GM21825 (cell line): ENCODE data around the gene SPINK8.
"Not testable (repeated sequence)": the region's sequence is repeated elsewhere in the genome, so short reads cannot be mapped to it uniquely, and the experiment has no call there.

Experiments used
- ATAC-seq: cut with Tn5 transposase; IDR thresholded peaks from one replicate; pipeline ENCODE4 v1.9.1; 2021; ENCODE audit warnings: mild to moderate bottlenecking, moderate library complexity; ENCODE audit not compliant: unreplicated experiment

The SPINK8 gene

DNA sequence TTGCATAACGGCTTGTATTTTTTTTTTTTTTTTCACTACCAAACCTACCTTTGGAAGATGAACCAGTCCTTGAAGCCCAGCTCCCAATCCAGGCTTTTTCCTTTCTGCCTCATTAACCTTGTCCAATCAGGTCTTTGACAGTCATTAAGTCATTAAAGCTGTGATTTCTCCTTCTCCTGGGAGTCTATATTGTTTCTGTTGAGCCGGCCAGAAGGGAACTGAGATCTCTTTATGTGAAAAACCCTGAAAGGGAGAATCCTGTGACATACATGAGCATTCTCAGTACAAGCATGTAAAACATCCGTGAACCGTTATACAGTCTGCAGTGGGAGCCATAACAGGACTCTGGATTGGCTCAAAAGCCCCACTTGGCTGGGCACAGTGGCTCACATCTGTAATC is 52.6 kb downstream of the SPINK8 start:
- no peak for ATAC-seq

GRCh38 chr3:48278884-48279559 is 54.4 kb downstream of the SPINK8 start:
- ATAC-seq: no peak

- ATAC-seq: no peak
These were observed 56.4 kb downstream of the SPINK8 start for GRCh38 chr3:48276911-48277641.

GRCh38 chr3:48275287-48276027 is 58.0 kb downstream of the SPINK8 start:
- no peak for ATAC-seq

GRCh38 chr3:48274452-48274851 is 59.0 kb downstream of the SPINK8 start:
- no peak for ATAC-seq

DNA sequence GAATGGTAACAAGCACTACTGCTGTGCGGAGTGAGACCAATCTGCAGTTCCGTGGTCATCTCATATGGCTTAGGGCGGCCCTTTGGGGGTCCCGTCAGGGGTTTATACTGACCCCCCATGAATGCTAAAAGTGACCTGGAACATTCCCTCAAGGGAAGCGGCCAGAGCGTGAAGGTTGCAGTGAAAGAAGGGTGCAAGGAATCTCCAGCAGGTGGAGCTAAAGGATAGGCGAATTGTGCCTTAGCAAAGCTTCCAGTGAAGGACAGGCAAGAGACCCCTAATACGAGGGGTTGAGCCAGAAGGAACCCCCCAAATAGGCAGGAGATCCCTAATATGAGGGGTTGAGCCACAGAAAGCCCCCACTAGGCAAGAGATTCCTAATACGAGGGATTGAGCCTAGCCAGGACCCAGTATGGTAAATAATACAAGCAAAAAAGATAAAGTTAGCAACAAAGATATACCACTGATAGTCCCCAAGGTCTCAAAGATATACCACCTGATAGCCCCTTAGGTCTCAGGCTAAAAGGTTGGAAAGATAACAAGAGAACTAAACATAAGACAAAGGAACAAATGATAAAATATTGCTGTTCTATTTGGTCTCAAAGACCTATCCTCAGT is 59.8 kb downstream of the SPINK8 start:
- no peak for ATAC-seq

DNA sequence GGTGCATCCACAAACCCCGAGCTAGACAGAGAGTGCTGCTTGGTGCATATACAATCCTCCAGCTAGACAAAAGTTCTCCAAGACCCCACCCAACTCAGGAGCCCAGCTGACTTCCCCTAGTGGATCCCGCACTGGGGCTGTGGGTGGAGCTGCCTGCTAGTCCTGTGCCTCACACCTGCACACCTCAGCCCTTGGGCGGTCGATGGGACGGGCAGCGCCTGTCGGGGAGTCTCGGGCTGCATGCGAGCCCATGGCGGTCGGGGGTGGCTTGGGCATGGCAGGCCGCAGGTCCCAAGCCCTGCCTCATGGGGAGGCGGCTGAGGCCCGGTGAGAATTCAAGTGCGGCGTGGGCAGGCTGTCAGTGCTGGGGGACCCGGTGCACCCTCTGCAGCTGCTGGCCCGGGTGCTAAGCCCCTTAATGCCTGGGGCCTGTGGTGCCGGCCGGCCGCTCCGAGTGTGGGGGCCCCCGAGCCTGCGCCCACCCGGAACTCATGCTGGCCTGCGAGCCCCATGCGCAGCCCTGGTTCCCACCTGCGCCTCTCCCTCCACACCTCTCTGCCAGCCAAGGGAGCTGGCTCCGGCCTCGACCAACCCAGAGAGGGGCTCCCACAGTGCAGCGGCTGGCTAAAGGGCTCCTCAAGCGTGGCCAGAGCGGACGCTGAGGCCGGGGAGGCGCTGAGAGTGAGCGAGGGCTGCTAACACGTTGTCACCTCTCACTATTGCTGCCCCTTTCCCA is 61.5 kb downstream of the SPINK8 start:
- no peak for ATAC-seq

DNA sequence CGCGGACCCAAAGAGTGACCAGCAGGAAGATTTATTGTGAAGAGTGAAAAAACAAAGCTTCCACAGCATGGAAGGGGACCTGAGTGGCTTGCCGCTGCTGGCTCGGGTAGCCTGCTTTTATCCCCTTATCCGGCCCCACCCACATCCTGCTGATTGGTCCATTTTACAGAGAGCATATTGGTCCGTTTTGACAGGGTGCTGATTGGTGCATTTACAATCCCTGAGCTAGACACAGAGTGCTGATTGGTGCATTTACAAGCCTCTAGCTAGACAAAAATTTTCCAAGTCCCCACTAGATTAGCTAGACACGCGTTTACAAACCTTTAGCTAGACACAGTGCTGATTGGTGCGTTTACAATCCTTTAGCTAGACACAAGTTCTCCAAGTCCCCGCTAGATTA is 62.2 kb downstream of the SPINK8 start:
- not testable (repeated sequence) for ATAC-seq

GRCh38 chr3:48270306-48270705 is 63.2 kb downstream of the SPINK8 start:
- ATAC-seq: no peak

DNA sequence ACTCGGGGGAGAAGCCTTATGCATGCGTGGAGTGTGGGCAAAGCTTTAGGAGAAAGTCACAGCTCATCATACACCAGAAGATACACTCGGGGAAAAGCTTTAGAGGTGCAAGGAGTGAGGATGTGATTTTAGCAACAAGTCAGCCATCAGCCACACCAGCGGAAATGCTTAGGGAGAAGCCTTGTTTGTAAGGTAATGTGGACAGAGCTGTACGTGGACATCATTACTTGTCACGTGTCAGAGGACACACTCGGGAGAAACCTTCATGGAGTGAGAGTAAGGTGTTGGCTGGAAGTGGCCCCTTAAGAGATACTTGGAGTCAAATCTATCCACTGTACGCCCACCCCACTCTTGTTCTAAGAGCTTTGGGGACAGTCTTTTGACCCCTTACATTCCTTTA is 63.9 kb downstream of the SPINK8 start:
- no peak for ATAC-seq

DNA sequence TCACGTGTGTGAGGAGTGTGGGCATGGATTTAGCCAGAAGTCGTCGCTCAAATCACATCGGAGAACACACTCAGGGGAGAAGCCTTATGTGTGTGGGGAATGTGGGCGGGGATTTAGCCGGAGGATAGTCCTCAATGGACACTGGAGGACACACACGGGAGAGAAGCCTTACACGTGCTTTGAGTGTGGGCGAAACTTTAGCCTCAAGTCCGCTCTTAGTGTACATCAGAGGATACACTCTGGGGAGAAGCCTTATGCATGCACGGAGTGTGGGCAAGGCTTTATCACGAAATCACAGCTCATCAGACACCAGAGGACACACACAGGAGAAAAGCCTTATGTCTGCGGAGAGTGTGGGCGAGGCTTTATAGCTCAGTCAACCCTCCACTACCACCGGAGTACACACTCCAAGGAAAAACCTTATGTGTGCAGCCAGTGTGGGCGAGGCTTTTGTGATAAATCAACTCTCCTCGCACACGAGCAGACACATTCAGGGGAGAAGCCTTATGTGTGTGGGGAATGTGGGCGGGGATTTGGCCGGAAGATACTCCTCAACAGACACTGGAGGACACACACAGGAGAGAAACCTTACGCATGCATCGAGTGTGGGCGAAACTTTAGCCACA is 64.4 kb downstream of the SPINK8 start:
- no peak for ATAC-seq

GRCh38 chr3:48268381-48268935 is 65.0 kb downstream of the SPINK8 start:
- no peak for ATAC-seq

DNA sequence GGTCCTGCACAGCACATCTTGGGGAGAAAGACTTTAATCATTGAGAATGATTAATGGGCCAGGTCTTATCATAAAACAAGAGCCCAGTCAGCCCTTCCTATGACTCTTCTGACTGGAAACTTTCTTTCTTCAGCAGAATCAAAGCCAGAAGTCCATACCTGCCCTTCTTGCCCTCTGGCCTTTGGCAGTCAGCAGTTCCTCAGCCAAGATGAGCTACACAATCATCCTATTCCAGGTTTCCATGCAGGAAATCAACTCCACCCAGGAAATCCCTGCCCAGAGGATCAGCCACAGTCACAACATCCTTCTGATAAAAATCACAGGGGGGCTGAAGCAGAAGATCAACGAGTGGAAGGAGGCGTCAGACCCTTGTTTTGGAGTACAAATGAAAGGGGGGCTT is 65.7 kb downstream of the SPINK8 start:
- ATAC-seq: no peak

- no peak for ATAC-seq
These were observed 74.9 kb downstream of the SPINK8 start for GRCh38 chr3:48258530-48258929.
